ENCODE results near the gene IGFN1. TPM values are rescaled to one million over a fixed set of nuclear protein-coding genes. Genes with fewer than 3 reads are reported as not detected.

Gene IGFN1
- total and polyA plus RNA-seq, 2 experiments from 2014 or later: 0.37 to 3.1 TPM

GRCh38 chr1:201180141-201180540, 10.5 kb upstream of the IGFN1 start:
- H3K27ac ChIP-seq: no peak overlapping the region
- H3K36me3 ChIP-seq (replicated peaks; ENCODE audit: insufficient read depth, low read depth): no peaks in the 10 kb centered on the region
- no peaks in the 10 kb centered on the region for H3K9me3 ChIP-seq (ENCODE audit: low read depth)
- no peaks in the 10 kb centered on the region for H4K20me1 ChIP-seq (ENCODE audit: insufficient read depth, poor library complexity, severe bottlenecking)
- no peak overlapping the region for H3K4me2 ChIP-seq
- TF ChIP-seq EZH2phosphoT487 (IDR thresholded peaks at IDR 0.05; ENCODE audit: low read depth, severe bottlenecking, unreplicated experiment): no peak
- no peak for TF ChIP-seq EZH2 (IDR thresholded peaks at IDR 0.05; ENCODE audit: borderline replicate concordance)
- TF ChIP-seq CTCF (IDR thresholded peaks at IDR 0.05; ENCODE audit: poor library complexity): no peak
- no peaks in the 10 kb centered on the region for H3K9me2 ChIP-seq (replicated peaks; ENCODE audit: insufficient read depth)
- no peak overlapping the region for H2AFZ ChIP-seq
- no peak overlapping the region for H3K4me3 ChIP-seq
- no peak for DNase-seq (ENCODE audit: low spot score)
- no peaks in the 10 kb centered on the region for H3K79me2 ChIP-seq
- H3K27me3 ChIP-seq: peaks cover 5% of the 10 kb centered on the region
- H3K4me1 ChIP-seq (ENCODE audit: insufficient read depth): peaks cover 14% of the 10 kb centered on the region
- 45% methylated on average over 1 of the region's 1 CpG for WGBS (ENCODE audit: low lambda C conversion rate, missing lambda C conversion rate)

DNA sequence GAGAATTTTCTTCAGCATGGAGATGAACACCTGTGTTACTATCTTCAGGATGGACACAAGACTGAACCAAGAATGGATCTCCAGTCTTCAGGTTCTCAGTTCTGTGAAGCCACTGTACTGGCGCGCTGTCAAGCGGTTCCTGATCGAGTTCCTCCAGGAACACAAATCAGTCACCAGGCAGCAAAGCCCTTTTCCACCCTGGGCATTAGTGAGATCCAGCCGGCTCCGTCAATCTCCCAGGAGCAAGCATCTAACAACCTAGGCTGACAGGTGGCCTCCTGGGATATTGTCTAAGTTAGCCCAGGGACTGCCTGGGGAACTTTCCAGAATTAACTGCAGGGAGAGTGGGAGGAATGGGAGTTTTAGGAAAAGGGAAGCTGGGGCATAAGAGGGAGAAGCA, 9.7 kb upstream of the IGFN1 start:
- no peak overlapping the region for H3K27ac ChIP-seq
- H2AFZ ChIP-seq: no peak overlapping the region
- no peaks in the 10 kb centered on the region for H3K79me2 ChIP-seq
- H3K9me2 ChIP-seq (replicated peaks; ENCODE audit: insufficient read depth): no peaks in the 10 kb centered on the region
- H3K9me3 ChIP-seq (ENCODE audit: low read depth): no peaks in the 10 kb centered on the region
- H3K4me3 ChIP-seq: no peak overlapping the region
- H3K27me3 ChIP-seq: peaks cover 5% of the 10 kb centered on the region
- H4K20me1 ChIP-seq (ENCODE audit: insufficient read depth, poor library complexity, severe bottlenecking): no peaks in the 10 kb centered on the region
- H3K36me3 ChIP-seq (replicated peaks; ENCODE audit: insufficient read depth, low read depth): no peaks in the 10 kb centered on the region
- H3K4me1 ChIP-seq (ENCODE audit: insufficient read depth): peaks cover 20% of the 10 kb centered on the region
- TF ChIP-seq EZH2 (IDR thresholded peaks at IDR 0.05; ENCODE audit: borderline replicate concordance): no peak
- TF ChIP-seq CTCF (IDR thresholded peaks at IDR 0.05; ENCODE audit: poor library complexity): no peak
- no peak for TF ChIP-seq EZH2phosphoT487 (IDR thresholded peaks at IDR 0.05; ENCODE audit: low read depth, severe bottlenecking, unreplicated experiment)
- no peak overlapping the region for H3K4me2 ChIP-seq
- 94% methylated on average over 6 of the region's 6 CpGs for WGBS (ENCODE audit: low lambda C conversion rate, missing lambda C conversion rate)
- no peak for DNase-seq (ENCODE audit: low spot score)

DNA sequence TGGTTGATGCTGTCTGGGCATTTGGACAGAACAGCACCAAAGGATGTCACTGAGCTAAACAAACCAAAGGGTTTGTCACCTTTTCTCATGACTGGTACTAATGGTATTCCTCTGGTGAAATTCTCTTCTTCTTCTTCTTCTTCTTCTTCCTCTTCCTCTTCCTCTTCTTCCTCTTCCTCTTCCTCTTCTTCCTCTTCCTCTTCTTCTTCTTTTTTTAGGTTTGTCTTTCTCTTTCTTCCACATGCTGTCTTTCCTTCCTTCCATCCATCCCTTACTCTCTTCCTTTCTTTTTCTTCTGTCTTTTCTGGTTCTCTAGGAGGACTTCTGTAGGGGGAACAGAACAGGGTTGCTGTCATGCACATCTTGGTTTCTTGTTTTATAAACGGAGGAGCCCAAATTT, 9.3 kb upstream of the IGFN1 start:
- Histone ChIP-seq H2AFZ (no peak overlapping the region), H3K9me2 (replicated peaks; ENCODE audit: insufficient read depth) (no peaks in the 10 kb centered on the region), H3K4me1 (ENCODE audit: insufficient read depth) (peaks cover 20% of the 10 kb centered on the region), H3K4me3 (no peak overlapping the region), H3K36me3 (replicated peaks; ENCODE audit: insufficient read depth, low read depth) (no peaks in the 10 kb centered on the region), H3K4me2 (no peak overlapping the region), H4K20me1 (ENCODE audit: insufficient read depth, poor library complexity, severe bottlenecking) (no peaks in the 10 kb centered on the region), H3K9me3 (ENCODE audit: low read depth) (no peaks in the 10 kb centered on the region), H3K79me2 (no peaks in the 10 kb centered on the region), H3K27me3 (peaks cover 5% of the 10 kb centered on the region), H3K27ac (no peak overlapping the region)
- TF ChIP-seq CTCF (IDR thresholded peaks at IDR 0.05; ENCODE audit: poor library complexity) (no peak), EZH2phosphoT487 (IDR thresholded peaks at IDR 0.05; ENCODE audit: low read depth, severe bottlenecking, unreplicated experiment) (no peak), EZH2 (IDR thresholded peaks at IDR 0.05; ENCODE audit: borderline replicate concordance) (no peak)
- WGBS (ENCODE audit: low lambda C conversion rate, missing lambda C conversion rate): 75% methylated on average over 1 of the region's 1 CpG
- DNase-seq (ENCODE audit: low spot score): no peak

DNA sequence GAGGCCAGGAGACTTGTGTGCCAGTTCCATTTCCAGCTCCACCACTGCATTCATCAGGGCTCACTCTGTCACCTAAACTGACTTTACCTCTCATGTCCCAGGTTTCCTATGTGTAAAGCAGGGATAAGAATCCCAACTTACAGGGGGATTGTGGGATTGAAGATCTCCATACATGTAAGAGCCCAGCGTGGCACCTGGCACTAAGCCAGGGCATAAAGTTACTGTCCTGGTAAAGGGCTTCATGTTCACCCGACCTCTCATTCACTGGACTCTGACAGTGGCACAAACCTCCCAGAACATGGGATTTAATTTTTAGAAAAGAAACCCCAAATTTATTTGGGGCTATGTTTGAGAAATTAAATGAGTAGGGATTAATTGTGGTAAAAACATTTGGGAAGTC, 8.9 kb upstream of the IGFN1 start:
- Histone ChIP-seq H3K4me2 (no peak overlapping the region), H3K9me3 (ENCODE audit: low read depth) (no peaks in the 10 kb centered on the region), H4K20me1 (ENCODE audit: insufficient read depth, poor library complexity, severe bottlenecking) (no peaks in the 10 kb centered on the region), H2AFZ (no peak overlapping the region), H3K4me1 (ENCODE audit: insufficient read depth) (peaks cover 20% of the 10 kb centered on the region), H3K4me3 (no peak overlapping the region), H3K27me3 (peaks cover 5% of the 10 kb centered on the region), H3K36me3 (replicated peaks; ENCODE audit: insufficient read depth, low read depth) (no peaks in the 10 kb centered on the region), H3K79me2 (no peaks in the 10 kb centered on the region), H3K9me2 (replicated peaks; ENCODE audit: insufficient read depth) (no peaks in the 10 kb centered on the region), H3K27ac (no peak overlapping the region)
- TF ChIP-seq EZH2phosphoT487 (IDR thresholded peaks at IDR 0.05; ENCODE audit: low read depth, severe bottlenecking, unreplicated experiment): no peak
- no peak for TF ChIP-seq EZH2 (IDR thresholded peaks at IDR 0.05; ENCODE audit: borderline replicate concordance)
- TF ChIP-seq CTCF (IDR thresholded peaks at IDR 0.05; ENCODE audit: poor library complexity): no peak
- no peak for DNase-seq (ENCODE audit: low spot score)
- 76% methylated on average over 2 of the region's 2 CpGs for WGBS (ENCODE audit: low lambda C conversion rate, missing lambda C conversion rate)
